ENCODE data around the gene SHLD1. TPM values are rescaled to one million over a fixed set of nuclear protein-coding genes. Genes with fewer than 3 reads are reported as not detected.

SHLD1 gene
- total and polyA plus RNA-seq, 4 donors: 2.3 to 9.5 (median 4.0) TPM

Other genes with a start within 250 kb of the SHLD1 start
- gene GPCPD1, start 139.4 kb upstream of the SHLD1 start, total RNA-seq: 10 to 100 TPM; 37.8 to 55.5 TPM
- 10 to 100 TPM in 1 of 2 donors, 1 to 10 TPM in 1; 5.9 to 16.4 TPM for gene GPCPD1, start 139.4 kb upstream of the SHLD1 start, polyA plus RNA-seq
- not detected for gene CHGB, start 161.1 kb downstream of the SHLD1 start, total RNA-seq
- 1 to 10 TPM in 1 of 2 donors, under 1 TPM in 1; 0.10 to 1.6 TPM for gene CHGB, start 161.1 kb downstream of the SHLD1 start, polyA plus RNA-seq
- 10 to 100 TPM in 1 of 2 donors, 1 to 10 TPM in 1; 8.9 to 11.0 TPM for gene TRMT6, start 200.1 kb downstream of the SHLD1 start, total RNA-seq
- gene TRMT6, start 200.1 kb downstream of the SHLD1 start, polyA plus RNA-seq: 1 to 10 TPM; 2.4 to 7.5 TPM
- 1 to 10 TPM; 4.7 TPM for gene MCM8, start 200.3 kb downstream of the SHLD1 start, total RNA-seq
- 1 to 10 TPM; 1.6 to 3.5 TPM for gene MCM8, start 200.3 kb downstream of the SHLD1 start, polyA plus RNA-seq

Data from aorta (tissue), 4 donors.